Fibroblast of the aortic adventitia (primary cell): ENCODE measurements around the gene TMEM266. TPM values are rescaled to one million over a fixed set of nuclear protein-coding genes. Genes with fewer than 3 reads are reported as not detected.

Experiments
- DNase-seq: peaks from one replicate; pipeline ENCODE4 v3.0.0-alpha.2; 2010; ENCODE audit warnings: low read depth
- H3K4me3 ChIP-seq: 2 replicates; pipeline ENCODE4 v1.5.1; 2011; ENCODE audit warnings: low read depth, mild to moderate bottlenecking, control low read depth, low read length, moderate library complexity
- total RNA-seq: library from RNA; depleted of rRNA; stranded (reverse); fragments of >200 nt; gene quantifications from 2 replicates; pipeline ENCODE4 v1.2.3, GENCODE V29; 2012; ENCODE audit warnings: low replicate concordance
- TF ChIP-seq, protein P1 (sequence below): IDR thresholded peaks from 2 replicates; pipeline ENCODE4 v1.5.1; 2011; ENCODE audit warnings: mild to moderate bottlenecking, low read length, control low read depth, inconsistent platforms; ENCODE audit not compliant: insufficient read depth

TMEM266 gene
- total RNA-seq, 1 donor, result 0.09 TPM

DNA sequence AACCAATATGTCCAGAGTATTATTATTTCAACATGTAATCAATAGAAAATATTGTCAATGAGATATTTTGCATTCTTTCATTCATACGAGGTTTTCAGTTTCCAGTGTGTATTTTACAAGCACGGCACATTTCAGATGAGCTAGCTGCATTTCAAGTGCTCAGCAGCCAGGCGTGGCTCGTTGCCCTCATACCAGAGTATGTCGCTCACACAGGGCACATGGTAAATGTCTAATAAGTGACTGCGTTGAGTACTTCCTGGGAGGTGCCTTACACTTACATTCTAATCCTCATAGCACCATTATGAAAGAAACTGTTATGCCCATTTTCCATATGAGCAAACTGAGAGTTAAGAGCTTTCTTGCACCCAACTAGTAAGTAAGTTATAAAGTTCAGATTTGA is 47.4 kb downstream of the TMEM266 start:
- TF ChIP-seq, protein P1, sequence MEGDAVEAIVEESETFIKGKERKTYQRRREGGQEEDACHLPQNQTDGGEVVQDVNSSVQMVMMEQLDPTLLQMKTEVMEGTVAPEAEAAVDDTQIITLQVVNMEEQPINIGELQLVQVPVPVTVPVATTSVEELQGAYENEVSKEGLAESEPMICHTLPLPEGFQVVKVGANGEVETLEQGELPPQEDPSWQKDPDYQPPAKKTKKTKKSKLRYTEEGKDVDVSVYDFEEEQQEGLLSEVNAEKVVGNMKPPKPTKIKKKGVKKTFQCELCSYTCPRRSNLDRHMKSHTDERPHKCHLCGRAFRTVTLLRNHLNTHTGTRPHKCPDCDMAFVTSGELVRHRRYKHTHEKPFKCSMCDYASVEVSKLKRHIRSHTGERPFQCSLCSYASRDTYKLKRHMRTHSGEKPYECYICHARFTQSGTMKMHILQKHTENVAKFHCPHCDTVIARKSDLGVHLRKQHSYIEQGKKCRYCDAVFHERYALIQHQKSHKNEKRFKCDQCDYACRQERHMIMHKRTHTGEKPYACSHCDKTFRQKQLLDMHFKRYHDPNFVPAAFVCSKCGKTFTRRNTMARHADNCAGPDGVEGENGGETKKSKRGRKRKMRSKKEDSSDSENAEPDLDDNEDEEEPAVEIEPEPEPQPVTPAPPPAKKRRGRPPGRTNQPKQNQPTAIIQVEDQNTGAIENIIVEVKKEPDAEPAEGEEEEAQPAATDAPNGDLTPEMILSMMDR, result no peak
- H3K4me3 ChIP-seq, result no peak overlapping the region
- DNase-seq, result peak; percentile 6

DNA sequence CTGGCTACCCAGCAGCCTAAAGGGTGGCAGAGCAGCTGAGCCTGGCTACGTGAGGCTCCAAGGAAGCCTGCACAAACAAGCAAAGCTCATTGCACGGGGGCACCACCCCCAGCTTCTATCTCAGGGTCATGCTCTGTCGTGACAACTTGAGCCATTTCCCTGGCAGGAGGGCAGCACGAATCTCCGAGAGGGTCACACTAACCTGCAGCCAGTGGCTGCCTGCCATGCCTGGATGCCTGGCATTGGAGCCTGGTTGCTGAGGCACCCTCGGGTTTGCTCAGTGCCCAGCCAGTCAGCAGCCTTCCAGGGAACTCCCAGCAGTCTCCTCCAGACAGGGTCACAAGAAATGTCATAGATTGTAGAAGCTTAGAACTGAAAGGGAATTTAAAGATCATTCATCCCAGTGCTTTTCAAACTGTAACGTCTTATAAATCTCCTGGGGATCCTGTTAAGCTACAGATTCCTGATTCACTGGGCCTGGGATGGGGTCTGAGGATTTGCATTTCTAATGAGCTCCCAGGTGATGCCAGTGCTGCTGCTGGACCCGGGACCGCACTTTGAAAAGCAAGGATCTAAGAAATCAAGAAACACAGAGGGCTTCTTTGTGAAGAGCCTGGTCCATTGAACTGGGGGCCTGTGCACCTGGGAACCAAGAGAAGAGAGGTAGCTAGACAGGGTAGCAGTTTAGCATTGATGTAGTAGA is 48.4 kb downstream of the TMEM266 start:
- TF ChIP-seq, protein P1, result no peak
- H3K4me3 ChIP-seq, result no peak overlapping the region
- no peak for DNase-seq

DNA sequence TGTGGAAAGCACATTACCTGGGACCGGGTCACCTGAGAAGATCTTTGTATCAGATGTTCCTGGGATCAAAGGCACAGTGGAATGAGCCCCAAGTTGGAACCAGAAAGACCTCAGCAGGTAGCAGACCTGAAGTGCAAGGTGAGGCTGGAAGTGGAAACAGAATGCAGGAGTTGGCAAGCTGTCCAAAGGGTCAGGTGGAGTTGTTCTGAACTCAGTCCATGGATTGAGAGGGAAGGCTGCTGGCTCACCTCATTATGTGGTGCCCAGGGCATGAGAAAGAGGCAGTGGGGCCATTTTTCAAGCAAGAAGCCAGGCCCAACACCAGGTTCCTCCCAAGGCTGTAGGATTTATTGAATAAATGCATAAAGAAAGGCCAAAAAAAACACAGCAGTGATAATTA is 49.3 kb downstream of the TMEM266 start:
- TF ChIP-seq, protein P1, result no peak
- DNase-seq, result no peak
- no peak overlapping the region for H3K4me3 ChIP-seq

DNA sequence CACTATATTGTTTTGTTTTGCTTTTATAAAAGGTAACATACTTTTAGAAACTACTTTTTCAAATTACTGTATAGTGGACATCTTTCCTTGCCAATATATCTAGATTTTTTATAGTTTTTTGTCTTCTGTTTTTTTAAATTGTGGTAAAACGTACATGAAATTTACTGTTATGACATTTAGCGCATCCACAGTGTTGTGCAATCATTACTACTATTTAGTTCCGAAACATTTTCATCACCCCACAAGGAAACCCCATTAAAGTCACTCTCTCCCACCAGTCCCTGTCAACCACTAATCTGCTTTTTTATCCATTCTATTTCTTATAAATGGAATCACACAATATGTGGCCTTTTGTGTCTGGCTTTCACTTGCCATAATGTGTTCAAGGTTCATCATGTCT is 54.8 kb downstream of the TMEM266 start:
- DNase-seq, result no peak
- no peak overlapping the region for H3K4me3 ChIP-seq
- TF ChIP-seq, protein P1, result no peak

DNA sequence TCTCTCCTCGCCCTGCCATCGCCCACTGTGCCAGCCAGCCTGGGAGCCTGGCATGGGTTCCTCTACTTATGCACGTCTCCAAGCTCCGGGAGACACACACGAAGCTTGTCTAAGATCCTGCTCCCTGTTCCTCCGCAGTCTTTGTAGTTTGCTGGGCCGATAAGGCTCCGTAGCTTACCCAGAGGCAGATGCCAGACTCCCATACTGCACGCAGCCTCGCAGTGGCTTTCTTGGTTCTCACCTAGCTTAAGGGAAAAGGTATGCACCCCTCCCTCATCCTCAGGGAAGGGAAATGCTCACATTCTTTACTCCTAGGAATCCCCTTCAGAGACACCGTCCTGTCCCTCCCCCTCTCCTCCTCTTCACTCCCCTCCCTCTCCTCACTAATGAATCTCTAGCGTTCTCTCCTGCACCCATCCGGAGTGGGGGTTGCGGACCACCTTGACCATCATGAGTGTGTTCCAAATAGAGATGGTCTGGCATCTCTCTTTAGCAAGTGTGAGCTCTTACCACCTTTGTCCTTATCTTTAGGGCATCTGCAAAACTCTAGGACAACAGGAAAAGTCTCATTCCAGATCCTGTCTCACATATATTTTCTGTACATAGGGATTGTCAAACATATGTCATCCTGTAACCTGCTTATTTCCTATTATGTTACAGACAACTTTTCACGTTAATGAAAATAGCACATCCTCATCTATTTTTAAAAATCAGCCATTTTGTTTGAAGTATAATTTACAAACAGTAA is 56.5 kb downstream of the TMEM266 start:
- TF ChIP-seq, protein P1, result no peak
- DNase-seq, result no peak

DNA sequence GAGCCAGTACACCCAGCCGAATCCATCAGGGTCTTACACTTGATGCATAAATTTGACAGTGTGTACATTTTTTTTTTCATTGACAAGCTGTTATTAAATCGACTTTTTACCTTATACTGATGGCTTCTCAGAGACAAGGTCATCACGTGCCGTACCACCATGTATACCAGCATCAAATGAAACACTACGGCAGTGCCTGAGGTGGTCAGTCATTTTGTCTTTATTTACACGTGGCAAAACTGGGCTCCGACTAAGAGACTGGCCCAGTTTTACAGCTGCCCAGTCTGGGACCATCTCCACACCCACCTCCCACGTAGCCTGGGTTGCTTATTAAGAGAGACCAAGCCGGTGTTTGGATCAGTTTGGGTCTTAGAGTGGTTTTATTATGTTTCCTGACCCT is 57.4 kb downstream of the TMEM266 start:
- TF ChIP-seq, protein P1, result no peak

More for the DNA sequence above, 56.5 kb downstream of the TMEM266 start:
- H3K4me3 ChIP-seq, result no peak overlapping the region

More for the DNA sequence above, 57.4 kb downstream of the TMEM266 start:
- H3K4me3 ChIP-seq, result no peak overlapping the region
- DNase-seq, result no peak
